Right lobe of liver (tissue), 6 donors: ENCODE data around the gene CDC26. TPM values are rescaled to one million over a fixed set of nuclear protein-coding genes. Genes with fewer than 3 reads are reported as not detected.
A peak's percentile ranks its signal among the peaks of the same experiment; 100 is the strongest.

Source experiments
- ATAC-seq, 4 donors: fragments of 200-7000 bp; cut with Tn5 transposase; one replicate each; pipeline ENCODE4 v1.9.1; 2020; ENCODE audit warnings: mild to moderate bottlenecking in 4 of 4, moderate library complexity in 4 of 4
- DNase-seq, 3 donors: peaks; one replicate each; pipeline ENCODE4 v3.0.0-alpha.2; 2020
- H3K27ac ChIP-seq, 3 donors: fragments of 200-600 bp; one replicate each; pipeline ENCODE4 v1.8.0; 2022
- H3K27me3 ChIP-seq, 2 donors: fragments of 200-600 bp; one replicate each; pipeline ENCODE4 v1.8.0; 2022
- H3K36me3 ChIP-seq, 4 donors: fragments of 200-600 bp; sonication (generic) in 1 of 4; one replicate each; pipeline versions ENCODE4 v1.5.1 to v1.8.0; 2017 to 2022; ENCODE audit warnings: control low read depth in 1 of 4
- H3K4me1 ChIP-seq, 4 donors: fragments of 200-600 bp; sonication (generic) in 1 of 4; one replicate each; pipeline versions ENCODE4 v1.5.1 to v1.8.0; 2017 to 2022; ENCODE audit warnings: control low read depth in 1 of 4
- H3K4me3 ChIP-seq, 3 donors: fragments of 200-600 bp; one replicate each; pipeline ENCODE4 v1.8.0; 2022
- H3K9me3 ChIP-seq, 4 donors: fragments of 200-600 bp; sonication (generic) in 1 of 4; one replicate each; pipeline versions ENCODE4 v1.5.1 to v1.8.0; 2017 to 2022; ENCODE audit warnings: control low read depth in 1 of 4
- POLR2A ChIP-seq: fragments of 450-650 bp; IDR thresholded peaks from one replicate; pipeline ENCODE4 v1.6.1; 2017; ENCODE audit warnings: antibody characterized with exemption, mild to moderate bottlenecking
- WGBS: methylation state at CpG from one replicate; pipeline ENCODE4 v1.1.6; 2018; ENCODE audit warnings: low coverage, low lambda C conversion rate; ENCODE audit not compliant: insufficient coverage; ENCODE audit errors: missing lambda C conversion rate; 5-methylcytosine and 5-hydroxymethylcytosine counted together
- intact Hi-C, 2 donors: fragments of 100-400 bp; cut with DNase I; formaldehyde crosslinking; loops; one replicate each; pipeline versions ENCODE4 v1.11.2 to v1.14.1; 2022
- total RNA-seq, 6 experiments: library from RNA; depleted of rRNA in 2 of 6; stranded (reverse); fragments of >200 nt in 2 of 6; fragmentation: NEBNext Ultra II Directional in 3 of 6; extraction: Animal tissue kit (Norgen Biotek cat#: 25700) in 3 of 6; gene quantifications; one replicate each; pipeline versions ENCODE4 v1.1.0 to v1.2.4, GENCODE V29; 2016 to 2023
- TF ChIP-seq, protein P1 (sequence below), 4 donors: fragments of 200-600 bp in 3 of 4; fragments of 450-650 bp in 1 of 4; IDR thresholded peaks; one replicate each; pipeline versions ENCODE4 v1.5.1 to v1.8.0; 2016 to 2022; ENCODE audit warnings: antibody characterized with exemption in 4 of 4, mild to moderate bottlenecking in 2 of 4
- donor health status: DM: no; HTN: yes; CAD: no.
- donor health status: DM: no; HTN: no; CAD: no.
- donor health status: DM: no; HTN: no; CAD: no.
- donor health status: DM: no; HTN: yes; CAD: no.
- donor health status: DM: no; HTN: yes; CAD: no.

CDC26 gene
- total RNA-seq, 6 experiments from 2014 or later, result 16.0 to 21.7 (median 18.5) TPM

- no peak for TF ChIP-seq POLR2A
- TF ChIP-seq, protein P1, sequence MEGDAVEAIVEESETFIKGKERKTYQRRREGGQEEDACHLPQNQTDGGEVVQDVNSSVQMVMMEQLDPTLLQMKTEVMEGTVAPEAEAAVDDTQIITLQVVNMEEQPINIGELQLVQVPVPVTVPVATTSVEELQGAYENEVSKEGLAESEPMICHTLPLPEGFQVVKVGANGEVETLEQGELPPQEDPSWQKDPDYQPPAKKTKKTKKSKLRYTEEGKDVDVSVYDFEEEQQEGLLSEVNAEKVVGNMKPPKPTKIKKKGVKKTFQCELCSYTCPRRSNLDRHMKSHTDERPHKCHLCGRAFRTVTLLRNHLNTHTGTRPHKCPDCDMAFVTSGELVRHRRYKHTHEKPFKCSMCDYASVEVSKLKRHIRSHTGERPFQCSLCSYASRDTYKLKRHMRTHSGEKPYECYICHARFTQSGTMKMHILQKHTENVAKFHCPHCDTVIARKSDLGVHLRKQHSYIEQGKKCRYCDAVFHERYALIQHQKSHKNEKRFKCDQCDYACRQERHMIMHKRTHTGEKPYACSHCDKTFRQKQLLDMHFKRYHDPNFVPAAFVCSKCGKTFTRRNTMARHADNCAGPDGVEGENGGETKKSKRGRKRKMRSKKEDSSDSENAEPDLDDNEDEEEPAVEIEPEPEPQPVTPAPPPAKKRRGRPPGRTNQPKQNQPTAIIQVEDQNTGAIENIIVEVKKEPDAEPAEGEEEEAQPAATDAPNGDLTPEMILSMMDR (IDR thresholded peaks at IDR 0.05), result no peak
- H3K27ac ChIP-seq, result no peak overlapping the region
- no peaks in the 10 kb centered on the region for H3K27me3 ChIP-seq
- DNase-seq, result no peak
- no peak overlapping the region for H3K4me3 ChIP-seq
- peaks cover 5 to 87% (median 44%) of the 10 kb centered on the region in 4 donors for H3K36me3 ChIP-seq
- H3K9me3 ChIP-seq, result no peaks in the 10 kb centered on the region
- WGBS, result 60% methylated on average over 1 of the region's 2 CpGs
- intact Hi-C loops, result no loop called here
- ATAC-seq, result no peak
- no peaks in the 10 kb centered on the region for H3K4me1 ChIP-seq
Measured at GRCh38 chr9:113289091-113289490, 13.7 kb upstream of the CDC26 start.

GRCh38 chr9:113281356-113281755 lies 6.0 kb upstream of the CDC26 start:
- peaks cover 0 to 72% (median 23%) of the 10 kb centered on the region in 4 donors for H3K36me3 ChIP-seq
- ATAC-seq, result no peak
- intact Hi-C loops, result no loop called here

GRCh38 chr9:113278840-113279239 lies 3.5 kb upstream of the CDC26 start:
- DNase-seq (no peak), ATAC-seq (peak in 1 of 4 donors; percentile 14)
- intact Hi-C loops, result no loop called here
- TF ChIP-seq POLR2A, result no peak
- TF ChIP-seq, protein P1 (IDR thresholded peaks at IDR 0.05), result no peak
- Histone ChIP-seq H3K4me3 (no peak overlapping the region), H3K36me3 (peaks cover 0 to 49% (median 13%) of the 10 kb centered on the region in 4 donors), H3K27me3 (no peaks in the 10 kb centered on the region), H3K4me1 (peaks cover 0 to 20% (median 3%) of the 10 kb centered on the region in 4 donors), H3K27ac (no peak overlapping the region), H3K9me3 (no peaks in the 10 kb centered on the region)
- WGBS, result 49% methylated on average over 4 of the region's 4 CpGs

More at GRCh38 chr9:113281356-113281755, 6.0 kb upstream of the CDC26 start:
- Histone ChIP-seq H3K4me3 (no peak overlapping the region), H3K4me1 (peaks cover 0 to 10% (median 0%) of the 10 kb centered on the region in 4 donors), H3K9me3 (no peaks in the 10 kb centered on the region), H3K27me3 (no peaks in the 10 kb centered on the region), H3K27ac (no peak overlapping the region)
- TF ChIP-seq, protein P1 (IDR thresholded peaks at IDR 0.05), result no peak
- TF ChIP-seq POLR2A, result no peak
- DNase-seq, result no peak
- 100% methylated on average over 4 of the region's 4 CpGs for WGBS

- 0% methylated on average over 15 of the region's 15 CpGs for whole genome bisulfite sequencing
- Histone ChIP-seq H3K9me3 (no peaks in the 10 kb centered on the region), H3K27ac (peak overlapping the region; percentile 86 to 95 (median 88)), H3K36me3 (peaks cover 0 to 46% (median 6%) of the 10 kb centered on the region in 4 donors), H3K4me3 (peak overlapping the region; percentile 75 to 95 (median 82)), H3K4me1 (peaks cover 0 to 29% (median 5%) of the 10 kb centered on the region in 4 donors), H3K27me3 (no peaks in the 10 kb centered on the region)
- no peak for DNase-seq
- intact Hi-C loops, result no loop called here
- ATAC-seq, result peak; percentile 41 to 62 (median 52)
- TF ChIP-seq, protein P1 (IDR thresholded peaks at IDR 0.05), result peak; percentile 65 to 78 (median 75)
- TF ChIP-seq POLR2A, result no peak
Measured at GRCh38 chr9:113274474-113275156, 757 bp downstream of the CDC26 start.
